Measurements from ENCODE around the gene CR1L.
"Not testable (repeated sequence)": the region's sequence is repeated elsewhere in the genome, so short reads cannot be mapped to it uniquely, and the experiment has no call there.

Gene CR1L

GRCh38 chr1:207745839-207746767 is 101.2 kb downstream of the CR1L start:
- peak; percentile 55 for DNase-seq (ENCODE audit: low read depth)

DNA sequence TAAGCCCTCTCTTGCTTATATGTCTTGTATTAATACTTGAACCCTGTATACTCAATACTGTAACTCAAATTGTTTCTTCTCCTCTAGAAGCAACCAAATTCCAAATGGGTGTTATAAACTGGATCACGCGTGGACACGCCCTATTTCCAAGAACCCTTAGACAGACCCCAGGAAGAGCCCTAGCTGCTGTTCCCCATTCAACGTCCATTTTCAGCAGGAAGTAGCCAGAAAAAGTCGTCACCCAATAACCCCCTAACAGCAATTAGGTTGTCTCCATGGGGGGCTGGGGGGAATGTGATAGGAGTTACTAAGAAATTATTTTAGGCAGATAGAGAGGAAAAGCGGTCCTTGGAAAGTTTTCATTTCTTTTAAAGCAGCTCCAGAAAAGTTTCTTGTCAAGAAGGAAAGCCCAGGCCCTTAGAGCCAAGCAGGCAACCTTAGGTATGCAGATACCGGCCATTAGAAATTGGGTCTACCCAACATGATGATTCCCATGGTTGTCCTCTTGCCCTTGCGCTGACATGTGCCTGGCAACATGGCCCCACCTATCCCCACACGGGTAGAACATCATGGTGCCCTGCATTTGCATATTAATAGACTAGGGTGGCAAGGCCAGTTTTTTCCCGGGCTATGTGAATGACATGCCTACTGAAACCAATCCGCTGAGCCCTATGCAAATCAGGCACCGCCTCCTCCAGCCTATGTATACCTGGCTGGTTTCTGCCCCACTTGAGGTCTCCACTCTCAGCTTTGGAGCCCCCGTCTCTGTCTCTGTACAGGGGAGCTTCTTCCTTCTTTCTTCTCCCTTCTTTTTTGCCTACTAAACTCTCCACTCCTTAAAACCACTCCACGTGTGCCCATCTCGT is 102.9 kb downstream of the CR1L start:
- DNase-seq (ENCODE audit: low read depth): no peak

- DNase-seq (ENCODE audit: low read depth): no peak
Measured at GRCh38 chr1:207748737-207749528, 104.0 kb downstream of the CR1L start.

DNA sequence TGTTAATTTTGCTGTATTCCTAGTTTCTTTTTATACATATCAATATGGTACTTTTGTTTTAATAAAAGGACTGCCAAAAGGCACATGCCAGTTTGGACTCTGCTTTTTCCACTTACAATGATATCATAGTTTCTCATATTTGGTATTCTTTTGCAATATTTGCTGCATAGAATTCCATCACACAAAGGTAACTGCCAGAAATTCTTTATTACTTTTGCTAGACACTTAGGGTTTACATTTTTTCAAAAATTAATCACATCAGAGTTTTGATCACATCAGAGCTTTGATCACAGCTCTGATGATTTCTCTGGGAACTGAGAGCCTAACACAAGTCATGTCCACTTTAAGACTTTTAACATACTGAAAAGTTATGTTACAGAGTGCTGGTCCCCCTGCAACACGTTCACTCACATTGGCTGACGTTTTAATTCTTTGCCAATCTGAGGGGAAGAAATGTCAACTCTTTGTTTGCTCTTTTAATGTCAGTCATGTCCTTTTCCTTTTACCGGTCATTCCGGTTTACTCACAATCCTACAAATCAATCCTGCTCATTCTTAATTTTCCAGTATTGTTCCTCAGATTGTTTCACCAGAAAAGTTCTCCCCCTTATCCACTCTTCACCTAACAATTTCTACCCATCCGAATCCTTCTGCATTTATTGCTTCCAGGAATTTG is 105.8 kb downstream of the CR1L start:
- no peak for DNase-seq (ENCODE audit: low read depth)

- DNase-seq (ENCODE audit: low read depth): not testable (repeated sequence)
Measured at GRCh38 chr1:207751463-207751789, 106.5 kb downstream of the CR1L start.

DNA sequence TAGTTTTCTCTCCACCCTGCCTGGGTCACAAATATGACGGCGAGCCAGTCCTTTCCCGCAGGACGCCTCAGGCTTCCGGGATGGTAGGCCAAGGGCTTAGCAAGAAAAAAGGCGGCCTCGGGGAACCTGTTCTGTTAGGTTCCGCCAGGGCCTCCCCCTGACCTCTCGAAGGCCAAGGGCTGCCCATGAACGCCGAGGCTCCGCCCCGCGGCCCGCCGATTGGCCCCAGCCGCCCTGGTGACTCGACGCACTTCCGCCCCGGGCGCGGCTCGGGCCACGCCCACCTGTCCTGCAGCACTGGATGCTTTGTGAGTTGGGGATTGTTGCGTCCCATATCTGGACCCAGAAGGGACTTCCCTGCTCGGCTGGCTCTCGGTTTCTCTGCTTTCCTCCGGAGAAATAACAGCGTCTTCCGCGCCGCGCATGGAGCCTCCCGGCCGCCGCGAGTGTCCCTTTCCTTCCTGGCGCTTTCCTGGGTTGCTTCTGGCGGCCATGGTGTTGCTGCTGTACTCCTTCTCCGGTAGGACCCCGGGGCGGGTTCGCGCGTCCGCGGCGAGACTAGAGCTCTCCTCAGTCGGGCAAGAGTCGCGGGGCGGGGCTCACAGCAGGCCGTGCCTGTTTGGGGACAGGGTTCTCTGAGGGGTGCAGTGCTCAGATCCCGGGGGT is 107.0 kb downstream of the CR1L start, which contains the start of gene CD46:
CD46 (plus strand) TSS at position 265 of the 666 bp plus-strand sequence; CDS start at position 424, 159 bp downstream.
- DNase-seq (ENCODE audit: low read depth): peak; percentile 96

DNA sequence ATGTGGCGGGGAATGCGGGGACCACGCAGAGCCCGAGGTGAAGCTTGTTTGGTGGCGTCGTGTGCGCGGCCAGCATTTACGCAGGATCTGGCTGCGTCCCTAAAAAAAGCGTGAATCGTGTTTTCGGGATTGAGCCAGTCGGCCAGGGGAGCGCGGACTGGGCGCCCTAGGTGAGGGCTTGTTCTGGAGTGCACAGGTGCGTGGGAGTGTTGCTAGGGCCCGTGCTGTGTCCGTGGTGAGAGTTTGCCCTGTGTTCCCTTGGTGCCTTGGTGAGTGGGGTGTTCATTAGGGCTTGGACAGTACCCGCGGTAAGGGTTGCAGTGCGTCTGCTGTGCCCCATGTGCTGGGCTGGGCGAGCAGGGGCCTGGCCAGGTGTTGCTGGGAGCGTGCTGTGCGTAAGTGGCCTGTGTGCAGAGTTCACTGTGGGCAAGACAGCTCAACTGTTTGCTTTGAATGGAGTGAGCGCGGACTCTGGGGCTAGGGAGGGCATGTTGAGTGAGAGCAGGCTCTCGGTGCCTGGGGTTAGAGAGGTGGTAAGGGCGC is 107.6 kb downstream of the CR1L start:
- DNase-seq (ENCODE audit: low read depth): peak; percentile 41

DNA sequence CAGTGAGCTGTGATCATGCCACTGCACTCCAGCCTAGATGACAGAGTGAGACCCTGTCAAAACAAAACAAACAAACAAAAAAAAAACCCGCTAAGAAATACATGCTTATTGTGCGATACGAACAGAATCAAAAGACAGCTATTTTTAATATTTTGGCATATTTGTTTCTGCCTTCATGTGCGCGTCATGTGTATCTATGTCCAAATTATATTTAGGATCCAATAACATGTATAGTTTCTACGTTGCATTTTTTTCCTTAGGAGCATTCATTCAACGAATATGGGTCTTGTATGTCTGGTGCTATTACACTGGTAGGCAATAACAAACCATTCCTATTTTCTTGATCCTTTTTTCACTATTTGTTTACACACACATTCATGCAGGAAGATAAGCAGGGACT is 108.7 kb downstream of the CR1L start:
- DNase-seq (ENCODE audit: low read depth): no peak

DNA sequence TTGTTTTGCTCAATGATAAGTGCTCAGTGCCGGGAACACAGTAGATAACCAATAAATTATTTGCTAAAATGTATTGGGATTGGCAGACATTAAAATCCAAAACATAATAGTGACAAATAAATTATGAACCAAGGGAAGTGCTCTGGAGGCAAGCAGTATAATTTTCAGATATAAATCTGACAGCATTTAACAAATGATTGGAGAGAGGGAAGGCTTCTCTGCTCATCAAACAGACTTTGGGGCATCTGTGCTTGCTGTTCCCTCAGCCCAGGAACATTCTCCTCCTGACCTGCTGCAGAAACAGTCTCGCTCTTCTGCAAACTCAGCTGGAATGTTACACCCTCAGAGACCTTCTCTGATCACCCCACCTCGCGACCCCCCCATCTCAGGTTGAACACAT is 109.1 kb downstream of the CR1L start:
- no peak for DNase-seq (ENCODE audit: low read depth)

- no peak for DNase-seq (ENCODE audit: low read depth)
Measured at GRCh38 chr1:207754974-207755700, 110.2 kb downstream of the CR1L start.

DNA sequence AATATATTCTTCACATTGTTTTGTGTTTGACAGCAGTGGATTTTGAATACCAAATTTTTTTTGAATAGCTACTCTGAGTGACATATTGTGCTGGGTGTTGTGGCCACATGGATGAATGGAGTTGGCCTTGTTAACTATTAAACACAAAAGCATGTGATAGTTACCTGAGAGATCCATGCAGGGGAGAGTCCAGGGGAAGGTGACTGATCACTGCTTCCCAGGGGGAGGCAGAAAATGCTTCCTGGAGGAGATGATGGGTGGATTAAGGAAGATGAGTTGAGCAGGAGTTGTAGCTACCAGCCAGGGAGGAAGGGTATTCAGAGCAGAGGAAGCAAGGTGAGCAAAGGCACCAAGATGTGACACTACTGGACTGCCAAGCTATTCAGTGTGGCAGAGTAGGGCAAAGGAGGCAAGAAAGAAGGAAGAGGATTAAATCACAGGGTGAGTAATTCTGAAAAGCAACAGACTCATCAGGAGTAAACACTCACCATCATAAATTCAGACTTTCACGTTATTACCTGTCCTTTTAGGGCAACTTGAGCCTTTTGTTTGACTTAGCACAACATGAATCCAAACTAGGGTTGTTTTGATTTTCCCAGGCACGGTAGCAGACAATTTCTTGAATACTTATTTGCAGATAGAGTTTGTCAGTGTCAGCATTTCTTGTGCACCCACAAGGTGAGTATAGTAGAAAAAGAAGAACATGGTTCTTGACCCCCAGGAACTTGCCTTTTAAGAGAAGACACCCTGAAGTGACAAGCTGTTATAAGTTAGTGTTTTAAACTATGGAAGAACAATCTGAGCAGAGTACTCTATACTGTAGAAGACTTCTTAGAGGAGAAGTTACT is 111.1 kb downstream of the CR1L start:
- no peak for DNase-seq (ENCODE audit: low read depth)

- no peak for DNase-seq (ENCODE audit: low read depth)
Measured at GRCh38 chr1:207762622-207763021, 117.7 kb downstream of the CR1L start.

- DNase-seq (ENCODE audit: low read depth): no peak
Measured at GRCh38 chr1:207763091-207763490, 118.2 kb downstream of the CR1L start.

DNA sequence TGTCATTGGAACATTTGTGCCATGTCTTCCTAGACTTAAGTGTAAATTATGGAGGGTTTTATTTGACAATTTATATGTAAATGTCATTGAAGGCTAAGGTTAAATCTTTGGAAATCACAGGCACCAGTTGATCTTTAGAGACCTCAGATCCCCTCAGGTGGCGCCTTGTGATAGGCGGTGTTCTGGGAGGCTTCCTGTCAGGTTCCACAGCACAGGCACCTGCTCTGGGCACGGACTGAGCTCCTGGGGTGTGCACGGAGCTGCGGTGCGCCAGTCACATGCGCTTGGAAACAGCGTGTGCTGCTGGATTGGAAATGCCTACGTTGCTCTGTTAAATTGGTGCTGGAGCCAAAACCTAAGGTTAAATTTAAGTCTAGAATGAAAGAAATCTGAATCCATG is 119.0 kb downstream of the CR1L start:
- no peak for DNase-seq (ENCODE audit: low read depth)

- no peak for DNase-seq (ENCODE audit: low read depth)
Measured at GRCh38 chr1:207766569-207766968, 121.6 kb downstream of the CR1L start.

GRCh38 chr1:207770514-207770913 is 125.6 kb downstream of the CR1L start:
- not testable (repeated sequence) for DNase-seq (ENCODE audit: low read depth)
